A673 (cell line): ENCODE measurements around the gene MAPRE3. TPM values are rescaled to one million over a fixed set of nuclear protein-coding genes. Genes with fewer than 3 reads are reported as not detected.

Experiments
- BruUV-seq: library from RNA; stranded (reverse); fragments of 400-500 nt; replicated peaks from 2 replicates; lab custom pipeline; 2021; lab: Mats Ljungman, UMichigan
- CTCF ChIA-PET: fragments of 300-600 bp; sonication (Branson Sonifier 250); formaldehyde crosslinking; loops from one replicate; lab custom pipeline; 2022; ENCODE audit warnings: antibody characterized with exemption; lab: Charles Lee
- POLR2A ChIA-PET: fragments of 300-600 bp; sonication (Branson Sonifier 250); formaldehyde crosslinking; loops from one replicate; lab custom pipeline; 2022; ENCODE audit warnings: antibody characterized with exemption; ENCODE audit not compliant: low non-redundant PET; lab: Charles Lee
- DNase-seq: peaks from one replicate; pipeline ENCODE4 v3.0.0-alpha.2; 2015; ENCODE audit warnings: low spot score
- H3K27ac ChIP-seq: fragments of 200-600 bp; sonication (generic); 2 replicates; pipeline ENCODE4 v1.5.1; 2016; ENCODE audit warnings: mixed run types, low read depth, mild to moderate bottlenecking, mixed read lengths, antibody characterized with exemption, low read length; ENCODE audit not compliant: poor library complexity, severe bottlenecking
- H3K27me3 ChIP-seq: fragments of 200-600 bp; sonication (generic); replicated peaks from 2 replicates; pipeline ENCODE4 v1.6.1; 2017; ENCODE audit warnings: mixed run types, low read depth, mild to moderate bottlenecking, mixed read lengths, antibody characterized with exemption, low read length; ENCODE audit not compliant: insufficient read depth, poor library complexity
- H3K36me3 ChIP-seq: fragments of 200-600 bp; sonication (generic); 2 replicates; pipeline ENCODE4 v1.6.1; 2016; ENCODE audit warnings: mixed run types, mild to moderate bottlenecking, mixed read lengths, antibody characterized with exemption, low read length; ENCODE audit not compliant: insufficient read depth, poor library complexity, severe bottlenecking
- H3K4me1 ChIP-seq: fragments of 200-600 bp; sonication (generic); 2 replicates; pipeline ENCODE4 v1.6.1; 2017; ENCODE audit warnings: mixed run types, mild to moderate bottlenecking, mixed read lengths, antibody characterized with exemption, low read length; ENCODE audit not compliant: insufficient read depth, poor library complexity, severe bottlenecking
- H3K4me3 ChIP-seq: fragments of 200-600 bp; sonication (generic); 2 replicates; pipeline ENCODE4 v1.5.1; 2016; ENCODE audit warnings: low read depth, mixed run types, mild to moderate bottlenecking, mixed read lengths, low read length; ENCODE audit not compliant: poor library complexity, severe bottlenecking
- H3K9me3 ChIP-seq: fragments of 200-600 bp; sonication (generic); 2 replicates; pipeline ENCODE4 v1.6.1; 2016; ENCODE audit warnings: mixed run types, low read depth, mild to moderate bottlenecking, mixed read lengths, antibody characterized with exemption, low read length; ENCODE audit not compliant: poor library complexity, severe bottlenecking
- EZH2 ChIP-seq: fragments of 200-600 bp; sonication (generic); IDR thresholded peaks from 2 replicates; pipeline ENCODE4 v1.6.1; 2017; ENCODE audit warnings: borderline replicate concordance, low read depth, mild to moderate bottlenecking, mixed read lengths, antibody characterized with exemption, low read length; ENCODE audit not compliant: poor library complexity, severe bottlenecking
- intact Hi-C: fragments of 100-400 bp; cut with micrococcal nuclease; formaldehyde crosslinking; loops from one replicate; pipeline ENCODE4 v1.10.0; 2022; ENCODE audit not compliant: unreplicated experiment
- total RNA-seq: library from RNA; stranded (reverse); gene quantifications from 2 replicates; pipeline ENCODE4 v1.2.3, GENCODE V29; 2021
- TF ChIP-seq, protein P1 (sequence below): fragments of 300-800, 200-600 bp; sonication (generic); conservative IDR thresholded peaks from 2 replicates; pipeline ENCODE4 v1.5.1; 2017; ENCODE audit warnings: low read depth, mild to moderate bottlenecking, antibody characterized with exemption, low read length, moderate library complexity, mixed read lengths

MAPRE3 gene
- total RNA-seq, 1 experiment from 2014 or later, result 8.4 TPM

DNA sequence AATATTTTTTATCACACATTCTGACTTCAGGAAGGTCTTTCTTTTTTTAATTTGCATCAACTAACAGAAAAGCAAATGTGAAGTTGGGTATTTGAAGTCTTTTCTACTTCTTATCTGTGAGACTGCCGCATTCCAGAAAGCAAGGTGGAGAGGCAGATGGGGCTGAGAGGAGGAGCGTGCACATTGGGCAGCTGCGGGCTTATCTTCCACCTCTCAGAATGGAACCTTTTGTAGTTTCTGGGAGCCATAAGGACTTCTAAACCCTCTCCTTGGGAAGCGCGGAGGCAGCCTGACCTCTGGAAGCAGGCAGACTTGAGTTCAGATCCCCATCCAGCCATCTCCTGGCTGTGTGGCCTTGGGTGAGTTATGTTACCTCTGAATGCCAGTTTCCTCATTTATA is 3.9 kb downstream of the MAPRE3 start:
- no peak for DNase-seq
- ChIA-PET CTCF (no interaction called here), POLR2A (no interaction called here)
- no peak overlapping the region for H3K27ac ChIP-seq
- intact Hi-C loops, result no loop called here
- no peak overlapping the region for H3K4me3 ChIP-seq
- no TSS peak for BruUV-seq
- peaks cover 10% of the 10 kb centered on the region for H3K4me1 ChIP-seq
- TF ChIP-seq EZH2, result no peak
- TF ChIP-seq, protein P1, sequence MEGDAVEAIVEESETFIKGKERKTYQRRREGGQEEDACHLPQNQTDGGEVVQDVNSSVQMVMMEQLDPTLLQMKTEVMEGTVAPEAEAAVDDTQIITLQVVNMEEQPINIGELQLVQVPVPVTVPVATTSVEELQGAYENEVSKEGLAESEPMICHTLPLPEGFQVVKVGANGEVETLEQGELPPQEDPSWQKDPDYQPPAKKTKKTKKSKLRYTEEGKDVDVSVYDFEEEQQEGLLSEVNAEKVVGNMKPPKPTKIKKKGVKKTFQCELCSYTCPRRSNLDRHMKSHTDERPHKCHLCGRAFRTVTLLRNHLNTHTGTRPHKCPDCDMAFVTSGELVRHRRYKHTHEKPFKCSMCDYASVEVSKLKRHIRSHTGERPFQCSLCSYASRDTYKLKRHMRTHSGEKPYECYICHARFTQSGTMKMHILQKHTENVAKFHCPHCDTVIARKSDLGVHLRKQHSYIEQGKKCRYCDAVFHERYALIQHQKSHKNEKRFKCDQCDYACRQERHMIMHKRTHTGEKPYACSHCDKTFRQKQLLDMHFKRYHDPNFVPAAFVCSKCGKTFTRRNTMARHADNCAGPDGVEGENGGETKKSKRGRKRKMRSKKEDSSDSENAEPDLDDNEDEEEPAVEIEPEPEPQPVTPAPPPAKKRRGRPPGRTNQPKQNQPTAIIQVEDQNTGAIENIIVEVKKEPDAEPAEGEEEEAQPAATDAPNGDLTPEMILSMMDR, result no peak
- peaks cover under 1% of the 10 kb centered on the region for H3K27me3 ChIP-seq
- H3K9me3 ChIP-seq, result no peaks in the 10 kb centered on the region
- H3K36me3 ChIP-seq, result no peaks in the 10 kb centered on the region

- Histone ChIP-seq H3K36me3 (no peaks in the 10 kb centered on the region), H3K4me3 (no peak overlapping the region), H3K27ac (no peak overlapping the region), H3K9me3 (no peaks in the 10 kb centered on the region), H3K27me3 (no peaks in the 10 kb centered on the region), H3K4me1 (peaks cover 10% of the 10 kb centered on the region)
- BruUV-seq, result no TSS peak
- no peak for DNase-seq
- TF ChIP-seq EZH2, result no peak
- TF ChIP-seq, protein P1, result no peak
- intact Hi-C loops, result no loop called here
- POLR2A ChIA-PET, result no interaction called here
- CTCF ChIA-PET, result no interaction called here
These were observed 4.7 kb downstream of the MAPRE3 start for GRCh38 chr2:26975102-26975501.

DNA sequence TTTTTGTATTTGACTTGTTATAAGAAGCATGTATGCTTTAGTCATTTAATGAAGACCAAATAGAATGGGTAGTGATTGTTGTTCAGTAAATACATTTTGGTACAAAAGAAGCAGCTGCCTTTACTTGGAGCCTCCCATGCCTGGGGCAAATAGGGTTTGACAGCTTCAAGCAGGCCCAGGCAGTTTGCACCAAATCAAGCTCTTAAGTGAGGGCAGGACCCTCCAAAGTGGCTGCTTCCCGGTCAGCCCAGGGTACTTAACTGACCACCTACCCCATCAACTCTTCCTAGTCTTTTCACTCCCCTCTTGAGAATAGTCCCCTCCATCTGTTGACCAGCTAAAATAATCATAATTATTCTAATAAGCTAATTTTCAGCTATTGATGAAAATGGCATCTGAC is 5.2 kb downstream of the MAPRE3 start:
- no peak for TF ChIP-seq EZH2
- TF ChIP-seq, protein P1, result no peak
- BruUV-seq, result no TSS peak
- H3K27ac ChIP-seq, result no peak overlapping the region
- H3K4me1 ChIP-seq, result peaks cover 10% of the 10 kb centered on the region
- H3K9me3 ChIP-seq, result no peaks in the 10 kb centered on the region
- no peaks in the 10 kb centered on the region for H3K36me3 ChIP-seq
- H3K4me3 ChIP-seq, result no peak overlapping the region
- ChIA-PET POLR2A (no interaction called here), CTCF (no interaction called here)
- no peak for DNase-seq
- H3K27me3 ChIP-seq, result no peaks in the 10 kb centered on the region
- intact Hi-C loops, result no loop called here
